GM21423 (cell line): ENCODE measurements around the gene LARGE2.
"Not testable (repeated sequence)": the region's sequence is repeated elsewhere in the genome, so short reads cannot be mapped to it uniquely, and the experiment has no call there.

Experiments
- ATAC-seq: cut with Tn5 transposase; IDR thresholded peaks from one replicate; pipeline ENCODE4 v1.9.1; 2021; ENCODE audit warnings: mild to moderate bottlenecking, moderate library complexity; ENCODE audit not compliant: unreplicated experiment

Gene LARGE2

GRCh38 chr11:45895553-45896259 lies 26.8 kb upstream of the LARGE2 start:
- no peak for ATAC-seq

GRCh38 chr11:45896422-45896984 lies 26.0 kb upstream of the LARGE2 start:
- no peak for ATAC-seq

- ATAC-seq = no peak
Observed at GRCh38 chr11:45897556-45897955, 24.9 kb upstream of the LARGE2 start.

GRCh38 chr11:45899086-45899447 lies 23.4 kb upstream of the LARGE2 start:
- no peak for ATAC-seq

GRCh38 chr11:45899448-45900174 lies 22.8 kb upstream of the LARGE2 start:
- ATAC-seq = no peak

- ATAC-seq = not testable (repeated sequence)
Observed at GRCh38 chr11:45900175-45900800, 22.2 kb upstream of the LARGE2 start.

- no peak for ATAC-seq
Observed at GRCh38 chr11:45900916-45901617, 21.4 kb upstream of the LARGE2 start.

- ATAC-seq = no peak
Observed at GRCh38 chr11:45901626-45902025, 20.8 kb upstream of the LARGE2 start.

- no peak for ATAC-seq
Observed at GRCh38 chr11:45902452-45903380, 19.7 kb upstream of the LARGE2 start.

GRCh38 chr11:45904309-45904915 lies 18.0 kb upstream of the LARGE2 start:
- no peak for ATAC-seq

GRCh38 chr11:45905095-45905494 lies 17.4 kb upstream of the LARGE2 start:
- ATAC-seq = no peak

- not testable (repeated sequence) for ATAC-seq
Observed at GRCh38 chr11:45905576-45905975, 16.9 kb upstream of the LARGE2 start.

- ATAC-seq = no peak
Observed at GRCh38 chr11:45906096-45906682, 16.3 kb upstream of the LARGE2 start.

GRCh38 chr11:45906965-45907611 lies 15.4 kb upstream of the LARGE2 start, which contains the start of gene FREY1:
Gene FREY1, minus strand, starts transcription at chr11:45907271. Its CDS starts 26 bp downstream, at chr11:45907245.
- no peak for ATAC-seq

GRCh38 chr11:45907911-45908370 lies 14.5 kb upstream of the LARGE2 start:
- no peak for ATAC-seq

GRCh38 chr11:45909594-45910475 lies 12.6 kb upstream of the LARGE2 start:
- ATAC-seq = no peak

- ATAC-seq = no peak
Observed at GRCh38 chr11:45910623-45911022, 11.8 kb upstream of the LARGE2 start.
